ENCODE data around the gene AFAP1. TPM values are rescaled to one million over a fixed set of nuclear protein-coding genes. Genes with fewer than 3 reads are reported as not detected.

AFAP1 gene
- total RNA-seq, 4 donors from 2014 or later: 25.1 to 56.9 (median 26.4) TPM

DNA sequence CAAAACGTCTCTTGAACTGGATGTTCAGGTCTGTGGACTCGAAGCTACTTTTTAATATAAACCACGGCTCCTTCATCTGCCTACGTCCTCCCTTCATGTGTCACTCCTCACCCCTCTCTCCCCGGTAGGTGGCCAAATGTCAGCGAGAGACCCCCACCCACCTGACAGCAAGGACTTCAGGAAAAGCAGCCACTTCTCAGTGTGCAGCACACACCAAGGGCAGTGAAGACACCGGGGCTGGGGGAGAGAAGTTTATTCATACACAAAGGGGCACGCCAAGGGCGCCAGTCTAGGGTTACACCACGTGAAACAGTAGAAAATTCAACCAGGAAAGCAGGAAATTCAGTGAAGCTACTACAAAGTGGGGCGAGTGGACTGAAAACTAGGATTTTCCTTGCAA, 181.2 kb downstream of the AFAP1 start:
- intact Hi-C loops (cut with DNase I; ENCODE audit: low total_unique reads): no loop called here
- Histone ChIP-seq H3K27ac (peak overlapping the region in 2 of 4 donors; percentile 2 to 39), H3K4me3 (no peak overlapping the region), H3K4me1 (peaks cover 3 to 15% (median 12%) of the 10 kb centered on the region in 4 donors), H3K36me3 (peaks cover 0 to 5% (median 0%) of the 10 kb centered on the region in 4 donors), H3K9me3 (no peaks in the 10 kb centered on the region), H3K27me3 (no peaks in the 10 kb centered on the region)
- in situ Hi-C loops (cut with MboI; ENCODE audit: low pct_ligation_motif_present in 1 of 4, low pct_unique_long_range_greater_than_20kb in 1 of 4, low sequenced_read_pairs in 3 of 4): no loop called here
- no peak for DNase-seq
- no peak for TF ChIP-seq POLR2AphosphoS5 (IDR thresholded peaks at IDR 0.05)
- TF ChIP-seq EP300 (IDR thresholded peaks at IDR 0.05; ENCODE audit: low read depth): no peak
- TF ChIP-seq POLR2A (IDR thresholded peaks at IDR 0.05): no peak
- TF ChIP-seq, protein P1, sequence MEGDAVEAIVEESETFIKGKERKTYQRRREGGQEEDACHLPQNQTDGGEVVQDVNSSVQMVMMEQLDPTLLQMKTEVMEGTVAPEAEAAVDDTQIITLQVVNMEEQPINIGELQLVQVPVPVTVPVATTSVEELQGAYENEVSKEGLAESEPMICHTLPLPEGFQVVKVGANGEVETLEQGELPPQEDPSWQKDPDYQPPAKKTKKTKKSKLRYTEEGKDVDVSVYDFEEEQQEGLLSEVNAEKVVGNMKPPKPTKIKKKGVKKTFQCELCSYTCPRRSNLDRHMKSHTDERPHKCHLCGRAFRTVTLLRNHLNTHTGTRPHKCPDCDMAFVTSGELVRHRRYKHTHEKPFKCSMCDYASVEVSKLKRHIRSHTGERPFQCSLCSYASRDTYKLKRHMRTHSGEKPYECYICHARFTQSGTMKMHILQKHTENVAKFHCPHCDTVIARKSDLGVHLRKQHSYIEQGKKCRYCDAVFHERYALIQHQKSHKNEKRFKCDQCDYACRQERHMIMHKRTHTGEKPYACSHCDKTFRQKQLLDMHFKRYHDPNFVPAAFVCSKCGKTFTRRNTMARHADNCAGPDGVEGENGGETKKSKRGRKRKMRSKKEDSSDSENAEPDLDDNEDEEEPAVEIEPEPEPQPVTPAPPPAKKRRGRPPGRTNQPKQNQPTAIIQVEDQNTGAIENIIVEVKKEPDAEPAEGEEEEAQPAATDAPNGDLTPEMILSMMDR (IDR thresholded peaks at IDR 0.05): no peak
- 83 to 94% methylated on average over 8 to 11 of the region's 11 CpGs for WGBS, 2 donors (ENCODE audit: low coverage in 1 of 2)

GRCh38 chr4:7757501-7758471, 181.9 kb downstream of the AFAP1 start:
- Histone ChIP-seq H3K27ac (peak overlapping the region; percentile 2 to 47 (median 40)), H3K36me3 (peaks cover 0 to 1% (median 0%) of the 10 kb centered on the region in 4 donors), H3K9me3 (no peaks in the 10 kb centered on the region), H3K4me1 (peaks cover 3 to 15% (median 12%) of the 10 kb centered on the region in 4 donors), H3K27me3 (no peaks in the 10 kb centered on the region), H3K4me3 (no peak overlapping the region)
- TF ChIP-seq EP300 (IDR thresholded peaks at IDR 0.05; ENCODE audit: low read depth): no peak
- TF ChIP-seq POLR2AphosphoS5 (IDR thresholded peaks at IDR 0.05): peak in 1 of 3 donors; percentile 54
- intact Hi-C loops (cut with DNase I; ENCODE audit: low total_unique reads) (no loop called here), in situ Hi-C loops (cut with MboI; ENCODE audit: low pct_ligation_motif_present in 1 of 4, low pct_unique_long_range_greater_than_20kb in 1 of 4, low sequenced_read_pairs in 3 of 4) (no loop called here)
- DNase-seq: no peak
- WGBS, 2 donors (ENCODE audit: low coverage in 1 of 2): 52 to 68% methylated on average over 7 to 20 of the region's 22 CpGs

- 84% methylated on average over 32 of the region's 32 CpGs; no CpG with 5 or more reads in 1 of the 2 donors for WGBS, 2 donors (ENCODE audit: low coverage in 1 of 2)
- peaks cover 3 to 15% (median 12%) of the 10 kb centered on the region in 4 donors for H3K4me1 ChIP-seq
- H3K9me3 ChIP-seq: no peaks in the 10 kb centered on the region
- intact Hi-C loops (cut with DNase I; ENCODE audit: low total_unique reads): no loop called here
- no peak overlapping the region for H3K4me3 ChIP-seq
- no peaks in the 10 kb centered on the region for H3K36me3 ChIP-seq
- peak overlapping the region in 3 of 4 donors; percentile 39 to 47 (median 42) for H3K27ac ChIP-seq
- H3K27me3 ChIP-seq: no peaks in the 10 kb centered on the region
- DNase-seq: no peak
- in situ Hi-C loops (cut with MboI; ENCODE audit: low pct_ligation_motif_present in 1 of 4, low pct_unique_long_range_greater_than_20kb in 1 of 4, low sequenced_read_pairs in 3 of 4): no loop called here
- no peak for TF ChIP-seq EP300 (IDR thresholded peaks at IDR 0.05; ENCODE audit: low read depth)
- no peak for TF ChIP-seq POLR2AphosphoS5 (IDR thresholded peaks at IDR 0.05)
- TF ChIP-seq, protein P1 (IDR thresholded peaks at IDR 0.05): no peak
- no peak for TF ChIP-seq POLR2A (IDR thresholded peaks at IDR 0.05)
Observed at GRCh38 chr4:7756561-7757355, 182.9 kb downstream of the AFAP1 start.

GRCh38 chr4:7756071-7756470, 183.6 kb downstream of the AFAP1 start:
- Histone ChIP-seq H3K4me3 (no peak overlapping the region), H3K27me3 (no peaks in the 10 kb centered on the region), H3K9me3 (no peaks in the 10 kb centered on the region), H3K36me3 (no peaks in the 10 kb centered on the region), H3K27ac (no peak overlapping the region), H3K4me1 (peaks cover 3 to 15% (median 12%) of the 10 kb centered on the region in 4 donors)
- TF ChIP-seq POLR2AphosphoS5 (IDR thresholded peaks at IDR 0.05) (no peak), EP300 (IDR thresholded peaks at IDR 0.05; ENCODE audit: low read depth) (no peak), POLR2A (IDR thresholded peaks at IDR 0.05) (no peak)
- TF ChIP-seq, protein P1 (IDR thresholded peaks at IDR 0.05): no peak
- DNase-seq: no peak
- WGBS, 2 donors (ENCODE audit: low coverage in 1 of 2): 84% methylated on average over 14 of the region's 14 CpGs; no CpG with 5 or more reads in 1 of the 2 donors
- in situ Hi-C loops (cut with MboI; ENCODE audit: low pct_ligation_motif_present in 1 of 4, low pct_unique_long_range_greater_than_20kb in 1 of 4, low sequenced_read_pairs in 3 of 4): no loop called here
- intact Hi-C loops (cut with DNase I; ENCODE audit: low total_unique reads): no loop called here

Measured in transverse colon (tissue), 4 donors.